Gastrocnemius medialis (tissue), 4 donors: ENCODE results near the gene SACS.

Source experiments
- CTCF ChIP-seq, 5 experiments: fragments of 450-650 bp in 3 of 5; fragments of 200-600 bp in 2 of 5; sonication (generic) in 2 of 5; IDR thresholded peaks in 4 of 5; conservative IDR thresholded peaks in 1 of 5; 1 replicate in 4 of 5; 2 replicates in 1 of 5; pipeline ENCODE4 v1.5.1; 2016 to 2019; ENCODE audit warnings: antibody characterized with exemption in 5 of 5, mild to moderate bottlenecking in 3 of 5, moderate library complexity in 3 of 5
- POLR2A ChIP-seq, 2 donors: fragments of 450-650 bp; IDR thresholded peaks; one replicate each; pipeline ENCODE4 v1.6.1; 2017; ENCODE audit warnings: antibody characterized with exemption in 2 of 2, mild to moderate bottlenecking in 2 of 2, moderate library complexity in 2 of 2

- TF ChIP-seq CTCF (IDR thresholded peaks at IDR 0.05 in 4 of 5, conservative IDR thresholded peaks at IDR 0.05 in 1 of 5), result no peak
- no peak for TF ChIP-seq POLR2A (IDR thresholded peaks at IDR 0.05)
Measured at GRCh38 chr13:23408026-23408425, 25.5 kb downstream of the SACS start.
